ENCODE results near the gene ADAMTS15.
"Not testable (repeated sequence)": the region's sequence is repeated elsewhere in the genome, so short reads cannot be mapped to it uniquely, and the experiment has no call there.

The ADAMTS15 gene

DNA sequence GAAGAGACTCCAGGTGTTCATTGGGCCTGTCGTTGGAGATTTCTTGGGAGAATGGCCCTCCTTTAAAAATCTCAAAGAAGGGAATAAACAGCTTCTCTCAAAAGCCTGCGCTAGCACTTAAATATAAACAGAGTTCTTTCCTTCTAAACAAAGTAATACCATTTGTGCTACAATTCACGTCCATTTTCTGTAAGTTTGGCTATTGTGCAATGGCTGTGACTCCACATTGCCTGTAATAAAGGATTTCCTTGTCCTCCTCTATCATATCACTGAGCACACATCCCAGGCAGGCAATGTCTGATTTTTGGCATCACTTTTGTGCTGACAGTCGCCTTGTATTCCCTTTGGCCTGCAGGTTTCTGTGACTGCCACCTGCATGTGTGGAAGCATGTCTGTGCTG, 15.1 kb upstream of the ADAMTS15 start:
- no peak overlapping the region for H3K4me3 Mint-ChIP-seq
- ATAC-seq (replicated peaks) (no peak), DNase-seq (no peak)
- no peaks in the 10 kb centered on the region for H3K9me3 Mint-ChIP-seq
- H3K36me3 Mint-ChIP-seq (ENCODE audit: insufficient read depth): peaks cover 3% of the 10 kb centered on the region
- H3K27me3 Mint-ChIP-seq: peaks cover 33 to 35% of the 10 kb centered on the region in 2 donors
- peaks cover 11 to 13% of the 10 kb centered on the region in 2 donors for H3K4me1 Mint-ChIP-seq (ENCODE audit: low read depth in 2 of 2)
- H3K27ac Mint-ChIP-seq: no peak overlapping the region

DNA sequence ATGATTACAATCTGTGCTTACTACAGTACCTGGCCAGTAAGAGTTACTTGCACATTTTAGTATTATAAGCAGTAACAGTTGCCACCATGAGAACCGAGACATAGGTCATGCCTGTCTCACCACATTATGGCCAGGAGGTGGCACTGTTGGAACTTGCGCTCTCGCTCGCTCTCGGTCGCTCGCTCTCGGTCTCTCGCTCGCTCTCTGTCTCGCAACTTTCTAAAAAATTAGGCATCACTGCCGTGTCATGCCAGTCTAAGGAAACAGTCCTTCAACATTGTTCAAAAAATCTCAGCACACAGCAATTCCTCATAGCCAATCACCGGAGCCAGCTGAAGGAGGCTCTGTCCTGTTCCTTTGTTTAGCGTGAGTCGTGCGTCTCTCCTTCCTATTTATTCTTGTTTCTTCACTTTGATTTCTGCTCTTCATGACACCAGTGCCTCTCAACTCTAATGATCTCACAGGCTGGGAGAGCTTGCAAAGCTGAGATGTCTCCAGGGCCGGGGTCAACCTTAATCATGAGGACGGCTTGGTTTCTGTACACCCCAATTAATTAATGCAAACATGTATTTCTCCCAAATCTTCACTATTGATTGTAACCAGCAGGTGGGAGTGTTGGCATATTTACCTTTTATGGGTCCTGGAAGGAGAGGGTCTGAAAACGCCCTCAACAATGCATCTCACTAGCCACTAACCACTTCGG, 13.8 kb upstream of the ADAMTS15 start:
- no peak overlapping the region for H3K4me3 Mint-ChIP-seq
- H3K27me3 Mint-ChIP-seq: peaks cover 20 to 22% of the 10 kb centered on the region in 2 donors
- DNase-seq: peak; percentile 59 to 65 (median 64)
- no peak overlapping the region for H3K27ac Mint-ChIP-seq
- H3K9me3 Mint-ChIP-seq: no peaks in the 10 kb centered on the region
- H3K36me3 Mint-ChIP-seq (ENCODE audit: insufficient read depth): peaks cover 7% of the 10 kb centered on the region
- peak; percentile 86 for ATAC-seq (replicated peaks)
- H3K4me1 Mint-ChIP-seq (ENCODE audit: low read depth in 2 of 2): peaks cover 14 to 17% of the 10 kb centered on the region in 2 donors

DNA sequence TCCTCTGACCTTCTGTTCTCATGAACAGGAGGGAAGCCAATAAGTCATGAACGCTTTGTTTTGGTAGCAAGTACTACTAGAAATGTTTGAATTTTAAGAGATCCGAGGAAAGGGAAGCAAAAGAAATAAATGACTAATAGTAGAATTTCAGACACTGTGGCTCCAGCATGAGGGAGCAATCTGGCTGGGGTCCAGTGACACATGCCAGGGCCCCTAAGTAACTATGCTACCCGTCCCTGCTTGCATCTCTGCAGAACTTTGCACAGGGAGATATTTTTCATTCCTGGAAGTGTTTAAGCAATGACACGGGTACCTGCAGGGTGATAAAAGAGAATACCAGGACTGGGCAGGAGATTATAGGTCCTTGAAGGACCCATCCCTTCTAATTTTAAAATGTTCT, 12.8 kb upstream of the ADAMTS15 start:
- Mint-ChIP-seq H3K27me3 (peaks cover 10 to 13% of the 10 kb centered on the region in 2 donors), H3K4me1 (ENCODE audit: low read depth in 2 of 2) (peaks cover 14 to 18% of the 10 kb centered on the region in 2 donors), H3K9me3 (no peaks in the 10 kb centered on the region), H3K27ac (no peak overlapping the region), H3K36me3 (ENCODE audit: insufficient read depth) (peaks cover 7% of the 10 kb centered on the region), H3K4me3 (peak overlapping the region in 1 of 2 donors; percentile 15)
- DNase-seq (no peak), ATAC-seq (replicated peaks) (no peak)

DNA sequence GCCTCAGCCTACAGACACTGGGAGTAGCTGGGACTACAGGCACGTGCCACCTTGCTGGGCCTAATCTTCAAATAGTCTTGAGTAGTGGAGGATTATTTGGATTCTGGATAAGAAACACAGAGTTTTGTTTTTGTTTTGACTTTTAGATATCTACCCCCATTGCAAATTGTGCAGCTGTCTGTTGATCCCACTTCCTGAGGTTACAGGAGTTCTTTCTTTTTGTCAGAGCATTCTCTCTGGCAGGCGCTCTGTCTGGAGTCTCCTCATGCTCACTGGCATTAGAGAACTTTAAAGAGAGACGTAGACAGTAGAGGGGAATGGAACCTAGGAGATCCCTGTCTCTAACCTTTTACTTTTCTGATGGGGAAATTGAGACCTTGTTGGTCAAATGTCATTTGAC, 12.3 kb upstream of the ADAMTS15 start:
- Mint-ChIP-seq H3K4me1 (ENCODE audit: low read depth in 2 of 2) (peaks cover 13 to 18% of the 10 kb centered on the region in 2 donors), H3K27ac (no peak overlapping the region), H3K9me3 (no peaks in the 10 kb centered on the region), H3K4me3 (no peak overlapping the region), H3K36me3 (ENCODE audit: insufficient read depth) (peaks cover 7% of the 10 kb centered on the region), H3K27me3 (peaks cover 5 to 8% of the 10 kb centered on the region in 2 donors)
- no peak for ATAC-seq (replicated peaks)
- no peak for DNase-seq

DNA sequence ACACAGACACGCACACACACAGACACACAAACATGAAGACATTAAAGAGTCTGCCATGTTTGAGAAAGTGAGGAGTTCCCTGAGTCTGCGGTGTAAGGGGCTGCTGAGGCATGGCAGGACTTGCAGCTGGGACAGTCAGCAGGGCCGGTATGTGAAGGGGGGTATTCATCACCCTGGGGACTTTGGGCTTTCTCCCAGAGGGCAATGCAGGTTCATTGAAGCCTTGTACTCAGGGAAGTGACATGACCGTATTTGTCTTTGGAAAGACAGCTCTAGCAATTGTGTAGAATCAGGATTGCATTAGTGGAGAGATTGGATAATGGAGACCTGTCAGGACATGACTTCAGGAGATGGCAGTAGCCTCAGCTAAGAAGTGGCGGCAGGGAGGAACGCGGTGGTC, 10.6 kb upstream of the ADAMTS15 start:
- H3K4me1 Mint-ChIP-seq (ENCODE audit: low read depth in 2 of 2): peaks cover 12 to 18% of the 10 kb centered on the region in 2 donors
- no peak overlapping the region for H3K27ac Mint-ChIP-seq
- H3K9me3 Mint-ChIP-seq: no peaks in the 10 kb centered on the region
- no peak overlapping the region for H3K4me3 Mint-ChIP-seq
- peaks cover 7% of the 10 kb centered on the region for H3K36me3 Mint-ChIP-seq (ENCODE audit: insufficient read depth)
- H3K27me3 Mint-ChIP-seq: peaks cover 0 to 3% of the 10 kb centered on the region in 2 donors
- ATAC-seq (replicated peaks): no peak
- DNase-seq: no peak

DNA sequence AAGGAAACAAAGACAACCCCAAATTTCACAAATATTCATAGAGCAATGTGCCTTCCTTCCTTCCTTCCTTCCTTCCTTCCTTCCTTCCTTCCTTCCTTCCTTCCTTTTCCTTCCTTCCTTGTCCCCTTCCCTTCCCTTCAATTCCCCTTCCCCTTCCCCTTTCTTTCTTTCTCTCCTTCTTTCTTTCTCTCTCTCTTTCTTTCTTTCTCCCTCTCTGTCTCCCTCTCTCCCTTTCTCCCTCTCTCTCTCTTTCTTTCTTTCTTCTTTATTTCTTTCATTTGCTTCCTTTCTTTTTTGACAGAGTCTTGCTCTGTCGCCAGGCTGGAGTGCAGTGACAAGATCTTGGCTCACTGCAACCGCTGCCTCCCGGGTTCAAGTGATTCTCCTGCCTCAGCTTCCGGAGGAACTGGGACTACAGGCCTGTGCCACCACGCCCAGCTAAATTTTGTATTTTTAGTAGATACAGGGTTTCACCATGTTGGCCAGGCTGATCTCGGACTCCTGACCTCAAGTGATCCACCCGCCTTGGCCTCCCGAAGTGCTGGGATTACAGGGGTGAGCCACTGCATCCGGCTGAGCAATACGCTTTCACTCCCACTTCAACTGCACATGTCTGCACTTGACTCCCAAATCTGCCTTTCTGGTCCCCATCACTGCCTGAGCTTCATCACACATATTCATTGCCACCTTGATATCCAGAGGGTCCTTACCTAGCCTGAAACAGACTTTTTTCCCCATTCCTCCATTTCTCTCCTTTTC, 9.9 kb upstream of the ADAMTS15 start:
- peak overlapping the region; percentile 23 to 52 for H3K4me3 Mint-ChIP-seq
- not testable (repeated sequence) for ATAC-seq (replicated peaks); DNase-seq; H3K27me3 Mint-ChIP-seq; H3K9me3 Mint-ChIP-seq; H3K36me3 Mint-ChIP-seq (ENCODE audit: insufficient read depth)
- H3K4me1 Mint-ChIP-seq (ENCODE audit: low read depth in 2 of 2): peaks cover 12 to 18% of the 10 kb centered on the region in 2 donors
- H3K27ac Mint-ChIP-seq: peak overlapping the region in 1 of 2 donors; percentile 47

DNA sequence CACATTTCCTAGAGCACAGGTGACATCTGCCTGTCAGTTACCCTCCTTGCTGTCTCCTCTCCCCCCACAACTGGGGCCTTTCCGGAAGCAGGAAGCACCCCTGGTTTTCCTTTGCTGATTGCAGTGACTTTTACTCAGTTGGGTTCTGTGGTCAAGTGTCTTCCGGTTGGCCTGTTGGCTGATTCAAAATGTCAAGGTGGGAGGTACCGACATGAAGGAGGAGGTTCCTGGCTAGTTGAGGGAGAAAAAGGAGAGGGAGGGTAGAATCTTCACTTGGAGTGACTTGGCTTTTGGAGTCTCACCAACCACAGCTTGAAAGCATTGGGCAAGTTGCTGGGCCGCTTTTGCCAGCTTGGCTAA, 9.3 kb upstream of the ADAMTS15 start:
- peaks cover 7% of the 10 kb centered on the region for H3K36me3 Mint-ChIP-seq (ENCODE audit: insufficient read depth)
- H3K4me1 Mint-ChIP-seq (ENCODE audit: low read depth in 2 of 2): peaks cover 12 to 18% of the 10 kb centered on the region in 2 donors
- no peaks in the 10 kb centered on the region for H3K9me3 Mint-ChIP-seq
- H3K27ac Mint-ChIP-seq: peak overlapping the region in 1 of 2 donors; percentile 47
- H3K27me3 Mint-ChIP-seq: no peaks in the 10 kb centered on the region
- H3K4me3 Mint-ChIP-seq: peak overlapping the region; percentile 23 to 52
- ATAC-seq (replicated peaks) (peak; percentile 14), DNase-seq (no peak)

DNA sequence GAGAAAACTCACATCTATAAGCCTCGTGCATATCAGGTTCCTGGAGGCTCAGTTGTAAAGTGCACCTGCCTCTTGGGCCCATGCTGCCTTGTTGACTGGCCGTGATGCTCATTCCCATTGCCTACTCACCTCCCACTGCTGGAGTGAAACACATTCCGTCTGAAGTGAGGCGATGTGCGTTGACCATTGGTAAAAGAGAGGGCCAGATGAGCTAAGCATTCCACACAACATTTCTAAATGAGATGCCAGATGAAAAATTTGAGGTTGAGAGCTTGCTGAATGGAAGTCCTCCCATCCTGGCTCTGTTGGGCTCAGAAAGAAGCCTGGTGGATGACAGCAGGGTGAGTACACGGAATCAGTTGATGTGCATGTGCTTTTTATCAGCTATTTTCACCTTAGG, 8.6 kb upstream of the ADAMTS15 start:
- H3K27me3 Mint-ChIP-seq: peaks cover 0 to 6% of the 10 kb centered on the region in 2 donors
- no peak for ATAC-seq (replicated peaks)
- H3K4me3 Mint-ChIP-seq: no peak overlapping the region
- no peaks in the 10 kb centered on the region for H3K9me3 Mint-ChIP-seq
- no peak for DNase-seq
- H3K4me1 Mint-ChIP-seq (ENCODE audit: low read depth in 2 of 2): peaks cover 12 to 18% of the 10 kb centered on the region in 2 donors
- H3K36me3 Mint-ChIP-seq (ENCODE audit: insufficient read depth): peaks cover 7% of the 10 kb centered on the region
- H3K27ac Mint-ChIP-seq: no peak overlapping the region

DNA sequence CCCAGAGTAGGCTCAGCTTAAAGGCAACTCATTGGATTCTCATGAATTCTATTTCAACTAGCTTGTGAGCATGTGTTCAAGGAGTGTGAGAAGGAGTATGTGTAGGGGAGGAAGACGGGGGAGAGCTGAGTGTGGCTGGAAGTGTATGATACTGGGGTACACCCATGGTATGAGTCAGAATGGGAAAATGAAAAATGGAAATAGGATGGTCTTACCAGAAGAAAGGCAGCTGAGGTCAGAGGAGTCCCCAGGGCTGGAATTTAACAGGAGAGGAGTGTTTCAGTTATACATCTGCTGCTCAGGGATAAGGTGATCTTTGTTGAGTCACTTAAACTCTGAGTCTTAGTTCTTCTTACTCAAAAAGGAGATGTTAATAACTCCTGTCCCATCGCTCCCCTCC, 6.7 kb upstream of the ADAMTS15 start:
- H3K9me3 Mint-ChIP-seq: no peaks in the 10 kb centered on the region
- peaks cover 7% of the 10 kb centered on the region for H3K36me3 Mint-ChIP-seq (ENCODE audit: insufficient read depth)
- no peak for ATAC-seq (replicated peaks)
- peaks cover 12 to 18% of the 10 kb centered on the region in 2 donors for H3K4me1 Mint-ChIP-seq (ENCODE audit: low read depth in 2 of 2)
- H3K27ac Mint-ChIP-seq: no peak overlapping the region
- no peak for DNase-seq
- peaks cover 0 to 17% of the 10 kb centered on the region in 2 donors for H3K27me3 Mint-ChIP-seq
- no peak overlapping the region for H3K4me3 Mint-ChIP-seq

DNA sequence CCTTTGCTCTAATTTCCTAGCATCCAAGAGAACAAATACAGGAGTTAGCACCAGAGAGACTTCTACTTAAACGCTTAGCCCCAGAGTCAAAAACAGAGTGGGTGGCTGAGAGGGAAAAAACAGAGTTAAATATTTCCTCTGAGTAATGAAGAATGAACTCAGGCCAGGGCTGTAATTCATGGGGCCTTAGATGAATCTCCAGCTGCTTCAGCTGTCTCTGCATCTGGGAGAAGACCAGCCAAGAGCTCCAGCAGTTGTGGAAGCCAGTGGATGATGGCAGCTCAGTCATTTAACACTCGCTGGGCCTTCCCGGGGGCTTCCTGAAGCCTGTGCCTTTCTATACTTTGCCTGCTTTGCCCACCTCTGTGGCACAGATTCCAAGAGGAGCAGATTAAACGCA, 5.7 kb upstream of the ADAMTS15 start:
- no peak overlapping the region for H3K4me3 Mint-ChIP-seq
- H3K27ac Mint-ChIP-seq: no peak overlapping the region
- H3K4me1 Mint-ChIP-seq (ENCODE audit: low read depth in 2 of 2): peaks cover 12 to 18% of the 10 kb centered on the region in 2 donors
- H3K9me3 Mint-ChIP-seq: no peaks in the 10 kb centered on the region
- DNase-seq (no peak), ATAC-seq (replicated peaks) (no peak)
- H3K36me3 Mint-ChIP-seq (ENCODE audit: insufficient read depth): peaks cover 7% of the 10 kb centered on the region
- H3K27me3 Mint-ChIP-seq: peaks cover 0 to 27% of the 10 kb centered on the region in 2 donors

DNA sequence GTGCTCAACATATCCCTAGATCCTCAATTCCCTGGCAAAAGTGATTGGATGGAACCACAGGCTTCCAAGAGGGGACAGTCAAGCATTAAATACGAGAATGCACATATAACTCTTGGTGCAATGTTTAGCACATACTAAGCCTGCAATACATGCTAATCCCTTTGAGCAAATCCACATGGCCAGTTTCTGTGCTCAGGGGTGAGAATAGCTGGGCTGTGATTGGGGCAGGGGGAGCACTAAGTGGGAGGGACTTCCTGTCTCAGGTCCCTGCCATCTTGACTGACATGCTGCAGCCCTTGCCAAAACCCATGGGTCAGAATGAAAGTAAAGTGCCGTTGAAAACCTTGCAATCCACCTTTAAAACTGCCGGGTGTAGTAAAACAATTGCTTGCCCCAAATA, 2.7 kb upstream of the ADAMTS15 start:
- H3K4me1 Mint-ChIP-seq (ENCODE audit: low read depth in 2 of 2): peaks cover 0 to 10% of the 10 kb centered on the region in 2 donors
- H3K27ac Mint-ChIP-seq: no peak overlapping the region
- H3K27me3 Mint-ChIP-seq: peaks cover 20 to 57% of the 10 kb centered on the region in 2 donors
- no peak for ATAC-seq (replicated peaks)
- H3K4me3 Mint-ChIP-seq: no peak overlapping the region
- no peak for DNase-seq
- no peaks in the 10 kb centered on the region for H3K9me3 Mint-ChIP-seq
- no peaks in the 10 kb centered on the region for H3K36me3 Mint-ChIP-seq (ENCODE audit: insufficient read depth)

DNA sequence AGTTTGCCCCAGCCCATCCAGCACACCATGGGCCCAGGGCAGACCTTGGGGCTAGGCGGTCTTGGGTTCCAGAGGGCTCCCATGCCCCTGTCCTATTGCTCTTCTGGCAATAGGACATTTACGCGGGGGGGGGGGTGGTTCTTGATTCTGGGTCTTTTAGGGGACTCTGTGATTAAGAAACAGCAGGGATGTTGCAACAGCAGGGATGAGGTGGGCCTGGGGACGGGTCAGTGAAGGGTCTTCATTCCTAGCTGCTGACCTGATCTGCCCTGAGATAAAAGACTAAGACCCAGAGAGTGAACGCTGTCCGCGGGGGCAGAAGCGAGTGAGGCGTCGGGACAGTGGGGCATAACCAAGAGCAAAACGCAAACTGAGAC, 418 bp upstream of the ADAMTS15 start:
- H3K4me3 Mint-ChIP-seq: peak overlapping the region; percentile 63 to 67
- no peaks in the 10 kb centered on the region for H3K9me3 Mint-ChIP-seq

DNA sequence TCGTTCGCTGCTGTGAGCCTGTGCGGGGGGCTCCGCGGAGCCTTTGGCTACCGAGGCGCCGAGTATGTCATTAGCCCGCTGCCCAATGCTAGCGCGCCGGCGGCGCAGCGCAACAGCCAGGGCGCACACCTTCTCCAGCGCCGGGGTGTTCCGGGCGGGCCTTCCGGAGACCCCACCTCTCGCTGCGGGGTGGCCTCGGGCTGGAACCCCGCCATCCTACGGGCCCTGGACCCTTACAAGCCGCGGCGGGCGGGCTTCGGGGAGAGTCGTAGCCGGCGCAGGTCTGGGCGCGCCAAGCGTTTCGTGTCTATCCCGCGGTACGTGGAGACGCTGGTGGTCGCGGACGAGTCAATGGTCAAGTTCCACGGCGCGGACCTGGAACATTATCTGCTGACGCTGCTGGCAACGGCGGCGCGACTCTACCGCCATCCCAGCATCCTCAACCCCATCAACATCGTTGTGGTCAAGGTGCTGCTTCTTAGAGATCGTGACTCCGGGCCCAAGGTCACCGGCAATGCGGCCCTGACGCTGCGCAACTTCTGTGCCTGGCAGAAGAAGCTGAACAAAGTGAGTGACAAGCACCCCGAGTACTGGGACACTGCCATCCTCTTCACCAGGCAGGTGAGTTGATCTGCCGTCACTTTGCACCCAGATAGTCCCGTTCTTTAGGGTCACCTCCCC, 1.0 kb downstream of the ADAMTS15 start:
- H3K9me3 Mint-ChIP-seq: no peaks in the 10 kb centered on the region
- DNase-seq (no peak), ATAC-seq (replicated peaks) (no peak)
- no peak overlapping the region for H3K27ac Mint-ChIP-seq
- peak overlapping the region; percentile 63 to 67 for H3K4me3 Mint-ChIP-seq
- no peaks in the 10 kb centered on the region for H3K36me3 Mint-ChIP-seq (ENCODE audit: insufficient read depth)
- peaks cover 40 to 82% of the 10 kb centered on the region in 2 donors for H3K27me3 Mint-ChIP-seq
- H3K4me1 Mint-ChIP-seq (ENCODE audit: low read depth in 2 of 2): peaks cover 0 to 10% of the 10 kb centered on the region in 2 donors

More for the DNA sequence above, 418 bp upstream of the ADAMTS15 start:
- no peak overlapping the region for H3K27ac Mint-ChIP-seq
- peaks cover 29 to 75% of the 10 kb centered on the region in 2 donors for H3K27me3 Mint-ChIP-seq
- DNase-seq: no peak
- peaks cover 0 to 10% of the 10 kb centered on the region in 2 donors for H3K4me1 Mint-ChIP-seq (ENCODE audit: low read depth in 2 of 2)
- ATAC-seq (replicated peaks): no peak
- no peaks in the 10 kb centered on the region for H3K36me3 Mint-ChIP-seq (ENCODE audit: insufficient read depth)

Measured in effector memory CD8-positive, alpha-beta T cell (primary cell).